HL-60 (cell line): ENCODE results near the gene RPH3AL.

ENCODE experiments used
- GABPA ChIP-seq: IDR thresholded peaks from 2 replicates; pipeline ENCODE4 v1.6.1; 2012; ENCODE audit warnings: low read depth
- POLR2AphosphoS5 ChIP-seq: IDR thresholded peaks from 2 replicates; pipeline ENCODE4 v1.6.1; 2012; ENCODE audit warnings: low read depth
- REST ChIP-seq: IDR thresholded peaks from 2 replicates; pipeline ENCODE4 v1.6.1; 2012; ENCODE audit warnings: low read depth; ENCODE audit not compliant: insufficient replicate concordance
- TF ChIP-seq, protein P1 (sequence below): IDR thresholded peaks from one replicate; pipeline ENCODE4 v1.5.1; 2011; ENCODE audit warnings: low read length, control low read depth, inconsistent platforms; ENCODE audit not compliant: insufficient read depth

DNA sequence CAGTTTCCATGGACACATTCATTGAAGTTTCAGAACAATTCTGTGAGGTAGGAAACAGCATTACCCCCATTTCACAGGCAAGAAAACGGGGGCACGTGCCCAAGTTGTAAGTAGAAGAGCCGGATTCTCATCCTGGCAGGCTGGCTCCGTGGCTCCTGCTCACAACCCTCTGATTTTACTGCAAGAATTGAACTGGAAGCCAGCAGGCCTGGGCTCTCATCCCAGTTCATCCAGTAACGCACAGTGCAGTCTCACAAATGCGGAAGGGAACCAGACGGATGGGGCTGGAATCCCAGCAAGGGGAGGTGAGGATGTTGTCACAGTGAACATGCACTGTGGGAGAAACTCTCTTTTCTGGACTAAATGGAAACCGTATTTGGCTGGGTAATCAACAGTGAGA is 130.4 kb downstream of the RPH3AL start:
- TF ChIP-seq, protein P1, sequence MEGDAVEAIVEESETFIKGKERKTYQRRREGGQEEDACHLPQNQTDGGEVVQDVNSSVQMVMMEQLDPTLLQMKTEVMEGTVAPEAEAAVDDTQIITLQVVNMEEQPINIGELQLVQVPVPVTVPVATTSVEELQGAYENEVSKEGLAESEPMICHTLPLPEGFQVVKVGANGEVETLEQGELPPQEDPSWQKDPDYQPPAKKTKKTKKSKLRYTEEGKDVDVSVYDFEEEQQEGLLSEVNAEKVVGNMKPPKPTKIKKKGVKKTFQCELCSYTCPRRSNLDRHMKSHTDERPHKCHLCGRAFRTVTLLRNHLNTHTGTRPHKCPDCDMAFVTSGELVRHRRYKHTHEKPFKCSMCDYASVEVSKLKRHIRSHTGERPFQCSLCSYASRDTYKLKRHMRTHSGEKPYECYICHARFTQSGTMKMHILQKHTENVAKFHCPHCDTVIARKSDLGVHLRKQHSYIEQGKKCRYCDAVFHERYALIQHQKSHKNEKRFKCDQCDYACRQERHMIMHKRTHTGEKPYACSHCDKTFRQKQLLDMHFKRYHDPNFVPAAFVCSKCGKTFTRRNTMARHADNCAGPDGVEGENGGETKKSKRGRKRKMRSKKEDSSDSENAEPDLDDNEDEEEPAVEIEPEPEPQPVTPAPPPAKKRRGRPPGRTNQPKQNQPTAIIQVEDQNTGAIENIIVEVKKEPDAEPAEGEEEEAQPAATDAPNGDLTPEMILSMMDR: no peak
- TF ChIP-seq POLR2AphosphoS5 (no peak), GABPA (no peak), REST (no peak)
